GM12878 (cell line): ENCODE results near the gene ITPKB. TPM values are rescaled to one million over a fixed set of nuclear protein-coding genes. Genes with fewer than 3 reads are reported as not detected.

ENCODE experiments used
- ATAC-seq: fragments of 200-7000 bp; cut with Tn5 transposase; 3 replicates; pipeline ENCODE4 v1.9.1; 2020; ENCODE audit warnings: mild to moderate bottlenecking, moderate library complexity
- BruUV-seq: library from RNA; stranded (reverse); fragments of 400-500 nt; replicated peaks from 2 replicates; lab custom pipeline; 2021; lab: Mats Ljungman, UMichigan
- CTCF ChIA-PET: fragments of 300-600 bp; sonication (Branson Sonifier 250); formaldehyde crosslinking; extraction: SDS; loops from one replicate; lab custom pipeline; 2021; ENCODE audit warnings: inconsistent platforms; lab: Yijun Ruan, JAX
- POLR2A ChIA-PET: fragments of 350-600 bp; formaldehyde crosslinking; extraction: SDS; loops from one replicate; lab custom pipeline; 2021; ENCODE audit warnings: inconsistent platforms; lab: Charles Lee
- RAD21 ChIA-PET: fragments of 300-600 bp; sonication (Branson Sonifier 250); formaldehyde crosslinking; loops from one replicate; lab custom pipeline; 2023; ENCODE audit warnings: antibody characterized with exemption; ENCODE audit not compliant: unreplicated experiment; lab: Charles Lee
- SMC1A ChIA-PET: fragments of 300-600 bp; sonication (Branson Sonifier 250); formaldehyde crosslinking; loops from one replicate; lab custom pipeline; 2023; ENCODE audit not compliant: unreplicated experiment, uncharacterized antibody; lab: Charles Lee
- DNase-seq: peaks from one replicate; pipeline ENCODE4 v3.0.0-alpha.2; 2011; ENCODE audit warnings: low read depth, low spot score
- FAIRE-seq: peaks from 3 replicates; lab custom pipeline; 2011; peaks lifted over from hg19 to GRCh38; lab: Jason Lieb, UNC
- H2AFZ ChIP-seq: 2 replicates; pipeline ENCODE4 v1.6.0; 2011; ENCODE audit warnings: low read depth, low read length, control low read depth; ENCODE audit not compliant: control insufficient read depth
- H3K27ac ChIP-seq: 2 replicates; pipeline ENCODE4 v1.5.1; 2011; ENCODE audit warnings: control low read depth; ENCODE audit not compliant: control insufficient read depth, insufficient read depth
- H3K27me3 ChIP-seq, 2 experiments: replicated peaks in 1 of 2; 2 replicates each; pipeline versions ENCODE4 v1.6.0 to v1.6.1; 2011; ENCODE audit warnings: low read length in 1 of 2; ENCODE audit not compliant: control insufficient read depth in 2 of 2, insufficient read depth in 2 of 2
- H3K36me3 ChIP-seq, 2 experiments: 2 replicates each; pipeline ENCODE4 v1.5.1; 2011; ENCODE audit warnings: low read length in 1 of 2; ENCODE audit not compliant: control insufficient read depth in 2 of 2, insufficient read depth in 2 of 2
- H3K4me1 ChIP-seq: 2 replicates; pipeline ENCODE4 v1.6.1; 2011; ENCODE audit warnings: mild to moderate bottlenecking, low read length, moderate library complexity, mixed read lengths; ENCODE audit not compliant: control insufficient read depth, insufficient read depth
- H3K4me2 ChIP-seq: 2 replicates; pipeline ENCODE4 v1.6.0; 2011; ENCODE audit warnings: control low read depth; ENCODE audit not compliant: control insufficient read depth, insufficient read depth
- H3K4me3 ChIP-seq: fragments of 200-600 bp; sonication (generic); 2 replicates; pipeline ENCODE4 v1.5.1; 2016
- H3K79me2 ChIP-seq: 2 replicates; pipeline ENCODE4 v1.6.0; 2011; ENCODE audit warnings: low read length; ENCODE audit not compliant: control insufficient read depth, insufficient read depth
- H3K9ac ChIP-seq: 2 replicates; pipeline ENCODE4 v1.8.0; 2011; ENCODE audit warnings: low read length, control low read depth, mixed read lengths; ENCODE audit not compliant: control insufficient read depth, insufficient read depth
- H3K9me3 ChIP-seq: replicated peaks from 3 replicates; pipeline ENCODE4 v1.5.1; 2011; ENCODE audit warnings: mild to moderate bottlenecking, low read length; ENCODE audit not compliant: control insufficient read depth, insufficient read depth
- H4K20me1 ChIP-seq: 2 replicates; pipeline ENCODE4 v1.6.0; 2011; ENCODE audit not compliant: control insufficient read depth, insufficient read depth
- BHLHE40 ChIP-seq, 2 experiments: fragments of 450-650 bp in 1 of 2; IDR thresholded peaks; 2 replicates each; pipeline ENCODE4 v1.6.1; 2011 to 2017; ENCODE audit warnings: low read depth in 2 of 2, borderline replicate concordance in 1 of 2, improper control_type of control experiment in 1 of 2, low read length in 1 of 2, mild to moderate bottlenecking in 1 of 2
- KLF5 ChIP-seq: fragments of 450-650 bp; IDR thresholded peaks from 2 replicates; pipeline ENCODE4 v1.6.1; 2014; ENCODE audit warnings: mild to moderate bottlenecking; ENCODE audit not compliant: partially characterized antibody
- MTA2 ChIP-seq: fragments of 450-650 bp; IDR thresholded peaks from 2 replicates; pipeline ENCODE4 v1.6.1; 2016; ENCODE audit warnings: low read depth, mild to moderate bottlenecking, moderate library complexity
- MYC ChIP-seq: IDR thresholded peaks from 2 replicates; pipeline ENCODE4 v1.6.1; 2011; ENCODE audit warnings: mild to moderate bottlenecking, low read length, moderate library complexity, inconsistent platforms; ENCODE audit not compliant: insufficient read depth, insufficient replicate concordance, insufficient read length, severe bottlenecking
- POLR2AphosphoS2 ChIP-seq: IDR thresholded peaks from 2 replicates; pipeline ENCODE4 v1.6.1; 2011; ENCODE audit warnings: low read depth, mild to moderate bottlenecking, low read length, improper control_type of control experiment, moderate library complexity
- RELB ChIP-seq: fragments of 450-650 bp; IDR thresholded peaks from 2 replicates; pipeline ENCODE4 v1.6.1; 2017; ENCODE audit warnings: low read depth, mild to moderate bottlenecking, moderate library complexity
- ZBTB40 ChIP-seq: fragments of 450-650 bp; IDR thresholded peaks from 2 replicates; pipeline ENCODE4 v1.6.1; 2016; ENCODE audit warnings: mild to moderate bottlenecking, moderate library complexity, borderline replicate concordance
- WGBS: methylation state at CpG from one replicate; pipeline ENCODE4 v1.1.6; 2016; ENCODE audit warnings: low lambda C conversion rate; ENCODE audit not compliant: insufficient replicate concordance, insufficient coverage; ENCODE audit errors: missing lambda C conversion rate; 5-methylcytosine and 5-hydroxymethylcytosine counted together
- in situ Hi-C: fragments of 300-500 bp; cut with MboI; formaldehyde crosslinking; loops from 9 replicates; pipeline ENCODE4 v1.14.3; 2018; ENCODE audit warnings: mixed read lengths
- intact Hi-C: fragments of 100-400 bp; cut with micrococcal nuclease; formaldehyde crosslinking; loops from one replicate; pipeline ENCODE4 v1.14.2; 2022; ENCODE audit not compliant: unreplicated experiment
- polyA plus RNA-seq, 11 experiments: library from polyadenylated mRNA; depleted of rRNA in 4 of 11; unstranded in 6 of 11; stranded (reverse) in 5 of 11; fragments of >200 nt; fragmentation: Nextera tagmentation in 4 of 11; fragmentation: Illumina TruSeq in 1 of 11; extraction: Ambion mirVana in 4 of 11; extraction: Trizol in 1 of 11; gene quantifications; 1 replicate in 1 of 11; 2 replicates in 10 of 11; pipeline versions ENCODE4 v1.2.1 to v1.2.3, GENCODE V29; 2011 to 2016; ENCODE audit warnings: inconsistent platforms in 2 of 11, missing spikeins in 2 of 11, low read depth in 1 of 11
- total RNA-seq, 4 experiments: library from RNA; depleted of rRNA in 3 of 4; stranded (reverse); fragments of >200 nt in 3 of 4; fragmentation: Illumina TruSeq in 1 of 4; extraction: Trizol in 1 of 4; gene quantifications; 2 replicates each; pipeline versions ENCODE4 v1.2.1 to v1.2.3, GENCODE V29; 2013 to 2021
- TF ChIP-seq, protein P1 (sequence below): IDR thresholded peaks from 2 replicates; pipeline ENCODE4 v1.6.1; 2011; ENCODE audit warnings: mild to moderate bottlenecking, low read depth, low read length, moderate library complexity; ENCODE audit not compliant: insufficient replicate concordance
- TF ChIP-seq, protein P2 (sequence below): IDR thresholded peaks from 2 replicates; pipeline ENCODE4 v1.6.1; 2011; ENCODE audit warnings: borderline replicate concordance, low read depth, mild to moderate bottlenecking, moderate library complexity, mixed read lengths, low read length; ENCODE audit not compliant: insufficient read depth; ENCODE audit errors: extremely low read length

The ITPKB gene
- total and polyA plus RNA-seq, 10 of the 15 experiments (the other 5 are each of a cell fraction or from before 2014, with no cell fraction given): 1.3 to 38.7 (median 12.9) TPM

DNA sequence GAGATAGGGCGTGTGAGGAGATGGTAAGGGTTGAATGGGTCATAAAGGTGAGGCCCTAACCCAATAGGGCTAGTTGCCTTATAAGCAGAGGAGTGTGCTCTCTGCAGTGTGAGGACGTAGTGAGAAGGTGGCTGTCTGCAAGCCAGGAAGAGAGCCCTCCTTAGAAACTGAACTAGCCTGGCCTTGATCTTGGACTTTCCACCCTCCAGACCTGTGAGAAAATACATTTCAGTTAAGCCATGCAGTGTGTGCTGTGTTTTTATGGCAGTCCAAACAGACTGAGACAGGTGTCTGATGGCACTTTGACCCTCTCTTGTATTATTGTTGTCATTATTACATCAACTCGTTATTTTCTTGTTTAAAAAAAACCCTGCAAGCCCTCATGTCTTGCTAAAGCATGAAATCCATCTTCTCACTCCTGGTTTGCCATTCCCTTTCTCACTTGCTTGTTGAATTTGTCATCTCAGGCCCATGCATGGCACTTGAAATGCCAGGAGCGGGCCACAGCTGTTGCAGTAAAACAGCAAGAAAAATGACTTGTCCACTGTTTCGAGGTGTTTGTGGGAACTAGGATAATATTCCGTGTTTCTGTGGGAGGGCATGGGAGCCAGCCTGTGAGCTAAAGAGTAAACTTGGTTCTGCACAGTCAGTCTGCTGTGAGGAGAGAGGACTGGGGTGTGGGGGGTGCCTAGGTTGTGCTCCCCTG, 111.9 kb downstream of the ITPKB start:
- H3K9ac ChIP-seq: no peak overlapping the region
- WGBS: 81% methylated on average over 6 of the region's 6 CpGs
- in situ Hi-C loops (no loop called here), intact Hi-C loops (loop anchor here (2.0 kb wide), 1 partner anchor 202 kb away; no protein-coding TSS in a partner anchor)
- ChIA-PET POLR2A (no interaction called here), SMC1A (interaction anchor here (1.0 to 1.6 kb wide), 7 partner anchors 201 to 285 kb away, joined by 3 to 6 read pairs (median 4); no protein-coding TSS in a partner anchor), CTCF (interaction anchor here (0.5 to 3.3 kb wide), 20 partner anchors 16 to 955 kb away, joined by 3 to 37 read pairs (median 3); no protein-coding TSS in a partner anchor), RAD21 (interaction anchor here (0.9 to 1.2 kb wide), 7 partner anchors 8 to 273 kb away, joined by 3 to 22 read pairs (median 4); partner anchors contain the start of gene ITPKB)
- BruUV-seq: no TSS peak
- no peaks in the 10 kb centered on the region for H3K27me3 ChIP-seq
- no peak overlapping the region for H3K4me2 ChIP-seq
- H3K4me1 ChIP-seq: peaks cover 8% of the 10 kb centered on the region
- DNase-seq (no peak), FAIRE-seq (no peak), ATAC-seq (peak; percentile 11; the same call in 2 of the 3 replicates)
- no peaks in the 10 kb centered on the region for H4K20me1 ChIP-seq
- no peak overlapping the region for H3K4me3 ChIP-seq
- H3K9me3 ChIP-seq: no peaks in the 10 kb centered on the region; the same call in 2 of the 3 replicates
- no peaks in the 10 kb centered on the region for H3K79me2 ChIP-seq
- H3K36me3 ChIP-seq: peaks cover 0 to 2% of the 10 kb centered on the region in 2 experiments; a peak in 1 of 4 replicates
- no peak overlapping the region for H3K27ac ChIP-seq
- no peak overlapping the region for H2AFZ ChIP-seq
- no peak for TF ChIP-seq MTA2
- TF ChIP-seq, protein P1, sequence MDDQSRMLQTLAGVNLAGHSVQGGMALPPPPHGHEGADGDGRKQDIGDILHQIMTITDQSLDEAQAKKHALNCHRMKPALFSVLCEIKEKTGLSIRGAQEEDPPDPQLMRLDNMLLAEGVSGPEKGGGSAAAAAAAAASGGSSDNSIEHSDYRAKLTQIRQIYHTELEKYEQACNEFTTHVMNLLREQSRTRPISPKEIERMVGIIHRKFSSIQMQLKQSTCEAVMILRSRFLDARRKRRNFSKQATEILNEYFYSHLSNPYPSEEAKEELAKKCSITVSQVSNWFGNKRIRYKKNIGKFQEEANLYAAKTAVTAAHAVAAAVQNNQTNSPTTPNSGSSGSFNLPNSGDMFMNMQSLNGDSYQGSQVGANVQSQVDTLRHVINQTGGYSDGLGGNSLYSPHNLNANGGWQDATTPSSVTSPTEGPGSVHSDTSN: no peak
- no peak for TF ChIP-seq KLF5
- no peak for TF ChIP-seq ZBTB40
- no peak for TF ChIP-seq BHLHE40 (IDR thresholded peaks at IDR 0.05; ENCODE audit: borderline replicate concordance in 1 of 2, low read depth in 2 of 2, low read length in 1 of 2)
- no peak for TF ChIP-seq MYC
- TF ChIP-seq RELB: no peak
- TF ChIP-seq POLR2AphosphoS2: no peak
- TF ChIP-seq, protein P2, sequence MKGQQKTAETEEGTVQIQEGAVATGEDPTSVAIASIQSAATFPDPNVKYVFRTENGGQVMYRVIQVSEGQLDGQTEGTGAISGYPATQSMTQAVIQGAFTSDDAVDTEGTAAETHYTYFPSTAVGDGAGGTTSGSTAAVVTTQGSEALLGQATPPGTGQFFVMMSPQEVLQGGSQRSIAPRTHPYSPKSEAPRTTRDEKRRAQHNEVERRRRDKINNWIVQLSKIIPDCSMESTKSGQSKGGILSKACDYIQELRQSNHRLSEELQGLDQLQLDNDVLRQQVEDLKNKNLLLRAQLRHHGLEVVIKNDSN: no peak
